ENCODE measurements around the gene MTNR1B. TPM values are rescaled to one million over a fixed set of nuclear protein-coding genes. Genes with fewer than 3 reads are reported as not detected.

MTNR1B gene
- total RNA-seq, 1 donor from 2014 or later = not detected

DNA sequence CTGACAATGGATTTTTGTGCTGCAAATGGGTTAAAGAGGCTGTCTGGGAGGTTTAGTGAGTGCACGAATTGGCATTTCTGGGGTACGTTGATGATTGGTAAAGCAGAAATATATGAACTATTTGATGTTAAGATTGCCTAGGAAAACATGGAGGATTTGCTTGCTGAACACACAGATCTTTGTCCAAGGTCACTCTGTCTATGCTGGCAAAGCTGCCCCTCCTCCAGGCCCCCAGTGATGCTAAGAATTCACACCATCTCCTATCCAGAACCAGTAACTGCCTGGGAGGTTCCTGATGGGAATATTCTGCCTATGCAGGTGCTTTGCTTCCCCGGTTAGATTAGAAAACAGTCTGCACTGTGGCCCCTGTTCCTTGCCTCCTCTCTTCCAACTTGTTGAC is 5.8 kb downstream of the MTNR1B start:
- DNase-seq (no peak), ATAC-seq (no peak)
- intact Hi-C loops (cut with micrococcal nuclease) = no loop called here

DNA sequence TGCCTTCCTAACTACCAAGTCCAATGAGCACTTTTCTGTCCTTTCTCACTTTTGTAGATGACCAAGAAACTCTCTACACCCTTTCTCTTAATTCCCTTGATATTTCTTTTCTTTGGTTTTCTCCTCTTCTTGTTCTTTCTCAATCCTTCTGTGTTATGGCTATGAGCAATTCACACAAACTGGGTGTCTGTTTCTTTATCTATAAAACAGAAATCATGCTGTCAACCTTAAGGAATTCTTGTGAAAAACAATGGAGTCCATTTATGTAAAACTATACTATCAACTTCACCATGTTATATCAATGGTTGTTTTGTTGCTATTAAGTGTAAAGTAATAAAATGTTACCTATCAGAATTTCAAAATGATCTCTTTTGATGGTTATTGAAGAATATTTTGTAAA is 7.2 kb downstream of the MTNR1B start:
- DNase-seq = no peak
- intact Hi-C loops (cut with micrococcal nuclease) = no loop called here
- no peak for ATAC-seq

DNA sequence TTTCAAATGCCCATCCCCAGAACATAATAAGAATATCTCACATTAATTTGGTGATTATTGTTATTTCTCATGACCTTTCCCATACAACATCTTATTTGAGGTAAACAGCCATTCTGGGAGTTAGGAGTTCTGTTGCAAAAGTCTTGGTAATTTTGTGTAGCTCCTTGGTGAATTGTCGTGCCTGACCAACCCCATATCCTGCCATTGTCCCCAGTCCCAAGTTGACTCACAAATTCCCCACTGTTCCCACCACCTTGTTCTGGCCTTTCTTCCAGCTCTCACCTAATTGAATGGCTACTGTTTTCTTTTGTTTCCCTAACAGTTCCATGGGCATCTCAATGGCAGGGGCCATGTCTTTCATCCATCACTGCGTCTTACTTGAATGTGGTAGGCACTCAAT is 8.0 kb downstream of the MTNR1B start:
- DNase-seq = no peak
- no peak for ATAC-seq
- intact Hi-C loops (cut with micrococcal nuclease) = no loop called here

DNA sequence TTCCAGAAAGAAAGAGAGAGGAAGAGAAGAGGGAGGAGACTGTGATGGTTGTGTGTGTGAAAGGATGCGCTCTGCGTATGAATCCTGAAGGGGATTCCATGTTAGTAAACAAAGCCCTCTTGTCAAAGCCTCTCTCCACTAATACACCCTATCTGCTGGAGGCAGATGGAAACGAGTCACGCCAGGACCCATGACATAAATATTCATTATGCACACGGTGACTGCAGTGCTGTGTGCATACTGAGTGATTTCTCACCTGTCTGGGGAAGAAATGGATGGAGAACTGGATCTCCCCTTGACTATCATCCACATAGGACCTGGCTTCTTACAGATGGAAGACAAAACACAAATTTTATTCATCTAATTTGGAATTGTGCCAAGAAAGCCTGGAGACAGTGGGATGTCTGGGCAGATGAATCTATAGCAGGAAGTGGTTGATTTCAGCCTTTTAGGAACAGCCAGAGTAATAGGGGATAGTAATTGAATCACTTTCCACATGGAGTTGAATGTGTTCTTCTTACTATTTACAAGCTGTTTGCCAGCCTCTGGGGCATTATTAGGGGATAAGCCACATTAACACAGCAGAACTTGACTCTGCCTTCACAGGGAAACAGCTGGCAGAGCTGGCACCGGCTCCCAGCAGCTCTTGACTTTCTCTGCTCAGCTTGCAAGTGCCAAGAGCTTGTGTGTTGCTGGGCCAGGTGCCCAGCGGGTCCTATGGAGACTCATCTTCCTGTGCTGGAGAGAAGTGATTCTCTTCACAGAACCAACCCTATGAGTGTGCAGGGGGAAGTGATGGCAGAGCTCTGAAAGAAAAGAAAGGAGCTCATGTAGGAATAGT is 9.0 kb downstream of the MTNR1B start:
- intact Hi-C loops (cut with micrococcal nuclease) = no loop called here
- ATAC-seq (no peak), DNase-seq (no peak)

DNA sequence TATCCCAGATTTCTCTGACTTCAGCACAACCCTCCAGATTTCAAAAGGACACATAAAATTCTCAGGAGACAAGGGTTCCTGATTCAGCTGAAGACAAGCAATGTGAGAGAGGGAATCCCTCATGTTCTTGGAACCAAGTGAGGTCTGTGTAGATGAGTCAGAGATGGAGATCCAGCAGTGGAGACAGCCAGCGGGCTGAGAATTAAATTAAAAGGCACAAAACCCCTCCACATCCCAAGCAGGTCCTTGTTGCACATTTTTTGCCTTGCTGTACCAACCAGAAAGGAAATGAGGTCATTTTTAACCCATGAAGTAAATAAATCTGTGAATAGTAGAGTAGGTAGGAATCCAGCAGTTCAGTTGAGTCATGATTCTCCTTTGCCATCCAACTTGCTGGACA is 9.7 kb downstream of the MTNR1B start:
- DNase-seq (no peak), ATAC-seq (no peak)
- intact Hi-C loops (cut with micrococcal nuclease) = no loop called here

DNA sequence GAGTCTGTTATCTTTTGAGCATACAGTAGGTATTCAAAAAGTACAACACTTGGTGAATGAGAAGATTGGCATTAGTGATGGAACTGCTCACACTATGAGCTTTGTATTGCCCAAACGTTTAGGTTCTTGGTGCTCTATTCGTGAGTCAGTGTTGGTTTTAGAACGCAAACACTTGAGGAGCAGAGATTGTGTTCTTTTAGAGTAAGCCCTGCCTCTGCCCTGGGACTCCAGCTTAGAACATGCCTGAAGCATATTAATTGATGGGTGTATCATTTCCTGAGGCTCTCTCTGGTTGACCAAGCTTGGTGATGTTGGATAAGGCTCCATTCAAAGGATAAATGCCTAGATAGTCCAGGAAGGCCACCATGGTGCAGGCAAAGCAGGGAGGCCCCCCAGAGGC is 10.9 kb downstream of the MTNR1B start:
- DNase-seq = no peak
- no peak for ATAC-seq
- intact Hi-C loops (cut with micrococcal nuclease) = no loop called here

DNA sequence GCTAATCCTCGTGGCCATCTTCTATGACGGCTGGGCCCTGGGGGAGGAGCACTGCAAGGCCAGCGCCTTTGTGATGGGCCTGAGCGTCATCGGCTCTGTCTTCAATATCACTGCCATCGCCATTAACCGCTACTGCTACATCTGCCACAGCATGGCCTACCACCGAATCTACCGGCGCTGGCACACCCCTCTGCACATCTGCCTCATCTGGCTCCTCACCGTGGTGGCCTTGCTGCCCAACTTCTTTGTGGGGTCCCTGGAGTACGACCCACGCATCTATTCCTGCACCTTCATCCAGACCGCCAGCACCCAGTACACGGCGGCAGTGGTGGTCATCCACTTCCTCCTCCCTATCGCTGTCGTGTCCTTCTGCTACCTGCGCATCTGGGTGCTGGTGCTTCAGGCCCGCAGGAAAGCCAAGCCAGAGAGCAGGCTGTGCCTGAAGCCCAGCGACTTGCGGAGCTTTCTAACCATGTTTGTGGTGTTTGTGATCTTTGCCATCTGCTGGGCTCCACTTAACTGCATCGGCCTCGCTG is 12.1 kb downstream of the MTNR1B start:
- ATAC-seq = no peak
- no peak for DNase-seq
- intact Hi-C loops (cut with micrococcal nuclease) = no loop called here

DNA sequence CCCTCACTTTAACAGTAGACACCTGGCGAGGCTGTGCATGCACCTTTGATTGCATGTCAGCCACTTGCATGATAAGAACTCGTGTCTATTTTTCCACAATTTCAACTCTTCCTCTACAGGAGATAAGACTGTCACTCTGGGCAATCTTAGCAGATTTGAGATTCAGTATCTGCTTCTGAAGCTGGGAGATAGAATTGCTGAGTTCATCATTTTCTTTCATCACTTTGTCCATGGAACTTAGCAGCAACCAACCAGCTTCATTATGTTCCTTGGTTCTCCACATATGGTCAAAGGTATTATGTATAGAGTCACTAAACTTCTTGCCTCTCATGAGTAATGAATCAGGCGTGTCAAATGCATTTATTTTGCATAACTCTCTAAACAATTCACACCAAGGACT is 17.1 kb downstream of the MTNR1B start:
- DNase-seq (no peak), ATAC-seq (no peak)
- intact Hi-C loops (cut with micrococcal nuclease) = no loop called here

DNA sequence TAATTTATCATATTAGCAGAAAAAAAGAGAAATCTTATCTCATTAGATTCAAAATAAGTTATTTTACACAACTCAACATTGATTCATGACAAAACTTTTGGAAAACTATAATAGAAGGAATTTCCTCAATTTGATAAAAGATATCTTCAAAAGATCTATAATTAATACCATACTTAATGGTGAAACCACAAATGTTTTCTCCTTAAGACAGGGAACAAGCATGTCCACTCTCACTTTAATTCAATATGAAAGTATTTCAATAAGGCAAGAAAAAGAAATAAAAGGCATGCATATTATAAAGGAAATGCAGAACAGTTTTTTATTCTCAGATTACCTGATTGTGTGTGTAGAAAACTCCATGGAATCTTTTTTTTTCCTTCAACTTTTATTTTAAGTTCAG is 23.6 kb downstream of the MTNR1B start:
- intact Hi-C loops (cut with micrococcal nuclease) = no loop called here
- no peak for ATAC-seq
- DNase-seq = no peak

DNA sequence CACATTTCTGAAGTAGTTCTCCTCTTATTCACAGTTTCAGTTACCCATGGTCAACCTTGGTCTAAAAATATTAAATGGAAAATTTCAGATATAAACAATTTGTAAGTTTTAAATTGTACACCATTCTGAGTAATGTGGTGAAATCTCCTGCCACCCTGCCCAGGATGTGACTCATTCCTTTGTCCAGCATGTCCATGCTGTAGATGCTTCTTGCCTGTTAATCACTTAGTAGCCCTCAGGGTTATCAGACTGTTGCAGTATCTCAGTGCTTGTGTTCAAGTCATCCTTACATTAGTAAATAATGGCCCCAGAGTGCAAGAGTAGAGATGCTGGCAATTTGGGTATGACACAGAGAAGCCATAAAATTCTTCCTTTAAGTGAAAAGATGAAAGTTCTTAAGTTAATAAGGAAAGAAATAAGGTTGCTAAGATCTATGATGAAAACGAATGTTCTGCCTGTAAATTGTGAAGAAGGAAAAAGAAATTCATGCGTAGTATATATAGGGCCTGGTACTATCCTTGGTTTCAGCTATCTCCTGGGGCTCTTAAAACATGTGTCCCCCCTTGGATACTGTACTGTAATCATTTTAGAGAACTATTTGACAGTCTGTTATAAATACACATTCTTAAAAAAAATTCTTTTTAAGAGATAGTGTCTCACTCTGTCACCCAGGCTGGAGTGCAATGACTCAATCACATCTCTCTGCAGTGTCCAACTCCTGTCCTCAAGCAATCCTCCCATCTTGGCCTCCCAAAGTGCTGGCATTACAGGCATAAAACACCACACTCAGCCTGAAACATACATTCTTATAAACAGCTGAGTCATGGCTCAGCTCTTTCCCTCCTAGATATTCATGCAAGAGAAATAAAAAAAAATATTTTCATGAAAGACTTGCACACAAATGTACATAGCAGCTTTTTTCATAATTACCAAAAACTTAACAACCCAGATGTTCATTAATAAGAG is 31.3 kb downstream of the MTNR1B start:
- no peak for DNase-seq
- no peak for ATAC-seq
- intact Hi-C loops (cut with micrococcal nuclease) = no loop called here

DNA sequence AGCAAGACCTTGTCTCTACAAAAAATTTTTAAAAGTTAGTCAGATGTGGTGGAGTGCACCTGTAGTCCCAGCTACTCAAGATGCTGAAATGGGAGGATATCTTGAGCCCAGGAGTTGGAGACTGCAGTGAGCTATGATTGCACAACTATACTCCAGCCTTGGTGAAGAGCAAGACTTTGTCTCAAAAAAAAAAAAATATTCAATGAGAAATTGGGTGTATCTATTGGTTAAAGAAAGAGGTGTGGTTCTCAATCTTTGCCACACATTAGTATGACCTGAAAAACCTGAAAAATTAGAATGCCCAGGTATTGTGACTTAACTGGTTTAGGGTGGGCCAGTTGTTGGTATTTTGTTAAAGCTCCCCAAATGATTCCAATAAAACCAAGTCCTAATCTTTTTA is 32.4 kb downstream of the MTNR1B start:
- no peak for ATAC-seq
- no peak for DNase-seq

DNA sequence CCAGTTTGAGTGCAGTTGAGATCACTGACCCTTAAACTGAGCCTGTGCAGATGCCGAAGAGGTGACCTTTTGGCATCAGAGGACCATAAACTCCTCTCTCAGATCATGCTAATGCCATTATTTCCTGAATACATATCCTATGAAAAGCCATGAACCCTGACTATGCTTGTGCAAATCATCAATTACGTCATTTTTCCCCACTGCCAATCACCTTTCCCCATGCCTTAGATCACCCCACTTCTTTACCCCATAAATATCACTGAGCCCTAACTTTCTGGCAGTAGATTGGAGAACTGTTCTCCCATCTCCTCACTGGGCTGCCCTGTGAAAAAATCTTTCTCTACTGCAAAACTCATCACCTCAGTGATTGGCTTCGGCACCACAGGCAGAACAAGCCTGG is 32.9 kb downstream of the MTNR1B start:
- ATAC-seq (no peak), DNase-seq (no peak)
- intact Hi-C loops (cut with micrococcal nuclease) = no loop called here

More for the DNA sequence above, 32.4 kb downstream of the MTNR1B start:
- intact Hi-C loops (cut with micrococcal nuclease) = no loop called here

DNA sequence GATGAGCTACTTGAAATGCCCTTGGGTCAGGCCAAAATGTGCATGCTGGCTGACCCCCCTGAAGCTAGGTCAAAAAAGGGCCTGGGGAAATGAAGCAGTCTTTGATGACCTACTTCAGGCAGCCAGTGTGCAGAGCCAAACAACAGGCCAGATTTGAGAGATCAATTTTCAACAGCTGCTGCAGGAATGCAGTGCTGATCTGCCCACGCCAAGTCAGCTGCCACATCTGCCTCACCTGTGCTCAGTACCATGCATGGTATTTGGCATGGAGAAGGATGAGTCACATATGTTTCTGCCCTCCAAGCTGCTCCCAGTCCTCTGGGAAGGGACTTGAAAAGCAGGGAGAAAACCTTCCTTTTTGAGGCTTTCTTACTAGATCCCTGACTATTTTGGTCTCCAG is 35.8 kb downstream of the MTNR1B start:
- intact Hi-C loops (cut with micrococcal nuclease) = no loop called here
- ATAC-seq = no peak
- no peak for DNase-seq

DNA sequence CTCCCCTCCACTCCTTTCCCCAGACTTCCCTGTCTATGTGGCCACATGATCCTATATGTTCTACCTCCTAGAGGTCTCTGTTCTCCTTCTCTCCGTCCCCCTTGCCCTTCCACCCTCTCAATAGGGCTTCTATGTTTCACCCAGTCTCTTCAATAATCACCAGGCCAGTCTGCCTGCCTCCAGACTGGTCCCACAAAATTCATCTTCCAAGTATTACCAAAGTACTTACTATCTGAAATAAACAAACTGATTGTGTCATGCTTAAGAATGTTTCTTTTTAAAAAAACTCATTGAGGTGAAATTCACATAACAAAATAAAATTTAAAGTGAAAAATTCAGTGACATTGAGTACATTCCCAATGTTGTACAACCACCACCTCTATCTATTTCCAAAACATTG is 44.2 kb downstream of the MTNR1B start:
- DNase-seq = no peak
- intact Hi-C loops (cut with micrococcal nuclease) = no loop called here
- ATAC-seq = no peak

DNA sequence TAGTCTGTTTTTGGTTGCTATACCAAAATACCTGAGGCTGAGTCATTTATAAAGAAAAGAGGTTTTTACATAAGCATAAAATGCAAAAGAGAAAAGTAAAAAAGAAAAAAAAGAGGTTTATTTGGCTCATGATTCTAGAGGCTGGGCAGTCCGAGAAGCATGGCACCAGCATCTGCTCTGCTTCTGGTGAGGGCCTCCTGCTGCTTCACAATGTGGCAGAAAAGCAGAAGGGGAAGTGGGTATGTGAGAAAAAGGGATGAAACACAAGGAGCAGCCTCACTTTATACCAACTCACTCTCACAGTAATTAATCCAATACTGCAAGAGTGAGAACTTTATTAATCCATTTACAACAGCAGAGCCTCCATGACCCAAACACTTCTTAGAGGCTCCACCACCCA is 47.1 kb downstream of the MTNR1B start:
- ATAC-seq (no peak), DNase-seq (no peak)
- intact Hi-C loops (cut with micrococcal nuclease) = no loop called here

DNA sequence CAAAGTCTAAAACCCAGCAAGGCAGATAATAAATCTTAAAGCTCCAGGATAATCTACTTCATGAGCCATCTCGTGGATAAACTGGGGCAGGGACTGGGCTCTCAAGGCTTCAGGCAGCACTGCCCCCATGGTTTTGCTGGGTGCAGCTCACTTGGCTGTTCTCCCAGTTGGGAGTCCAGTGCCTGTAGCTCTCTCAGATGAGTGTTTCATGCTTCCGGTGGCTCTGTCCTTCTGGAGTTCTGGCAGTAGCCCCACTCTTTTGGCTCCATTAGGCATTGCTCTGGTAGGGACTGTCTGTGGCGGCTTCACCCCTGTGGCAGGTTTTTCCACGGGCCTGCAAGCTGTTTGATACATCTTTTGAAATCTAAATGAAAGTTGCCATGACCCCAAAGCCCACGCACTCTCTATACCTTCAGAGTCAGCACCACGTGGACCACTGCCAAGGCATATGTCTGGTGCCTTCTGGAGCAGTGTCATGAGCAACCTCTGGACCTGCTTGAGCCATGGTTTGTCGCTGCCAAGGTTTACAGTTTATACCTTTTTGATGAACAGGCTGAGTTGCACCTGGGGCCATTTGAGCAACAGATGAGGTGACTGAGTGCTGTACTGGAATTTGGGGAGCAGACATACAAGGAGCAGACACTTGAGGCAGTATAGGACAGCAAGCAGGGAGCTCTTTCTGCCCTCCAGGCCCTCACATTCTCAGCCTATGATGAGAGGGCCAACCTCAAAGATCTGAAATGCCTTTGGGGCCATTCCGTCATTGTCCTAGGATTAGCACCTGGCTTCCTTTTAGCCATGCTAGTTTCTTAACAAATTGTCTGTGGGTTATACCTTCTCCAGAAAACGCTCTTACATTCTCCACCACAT is 48.6 kb downstream of the MTNR1B start:
- no peak for DNase-seq
- intact Hi-C loops (cut with micrococcal nuclease) = no loop called here
- ATAC-seq = no peak

DNA sequence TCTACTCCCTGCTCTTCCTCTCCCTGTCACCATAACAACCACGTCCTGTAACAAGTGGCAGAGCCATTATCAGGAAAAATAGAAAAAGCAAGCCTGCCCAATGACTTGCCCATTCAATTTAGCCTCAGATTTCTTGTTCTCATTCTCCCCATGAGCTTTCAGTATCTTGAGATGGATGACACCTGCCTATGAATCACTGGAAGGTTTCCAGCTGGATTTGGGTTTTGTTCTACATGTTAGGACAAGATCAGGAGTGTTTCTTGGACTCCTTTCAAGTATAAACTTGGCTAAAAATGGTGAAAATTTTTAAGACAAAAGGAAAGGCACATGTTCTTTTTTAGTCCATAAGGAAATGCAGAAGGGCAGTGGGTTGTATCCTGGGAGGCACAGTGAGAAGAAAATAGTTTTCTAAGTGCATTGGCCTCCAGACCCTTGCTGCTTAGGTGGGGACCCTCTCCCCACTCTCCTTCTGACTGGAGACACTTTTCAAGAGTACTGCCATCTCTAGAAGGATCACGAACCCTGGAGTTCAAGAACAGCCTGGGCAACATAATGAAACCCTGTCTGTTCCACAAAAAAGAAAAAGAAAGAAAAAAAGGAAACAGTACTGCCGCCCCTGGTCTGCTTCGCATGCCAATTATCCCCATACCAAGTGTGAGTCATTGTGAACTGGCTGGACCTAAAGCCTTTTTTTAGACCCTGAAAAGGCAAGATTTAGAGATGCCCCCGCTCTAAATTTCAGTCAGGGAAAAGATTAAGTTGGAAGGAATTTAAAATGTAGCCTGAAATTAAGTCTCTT is 51.0 kb downstream of the MTNR1B start:
- DNase-seq = no peak
- ATAC-seq = no peak
- intact Hi-C loops (cut with micrococcal nuclease) = no loop called here

DNA sequence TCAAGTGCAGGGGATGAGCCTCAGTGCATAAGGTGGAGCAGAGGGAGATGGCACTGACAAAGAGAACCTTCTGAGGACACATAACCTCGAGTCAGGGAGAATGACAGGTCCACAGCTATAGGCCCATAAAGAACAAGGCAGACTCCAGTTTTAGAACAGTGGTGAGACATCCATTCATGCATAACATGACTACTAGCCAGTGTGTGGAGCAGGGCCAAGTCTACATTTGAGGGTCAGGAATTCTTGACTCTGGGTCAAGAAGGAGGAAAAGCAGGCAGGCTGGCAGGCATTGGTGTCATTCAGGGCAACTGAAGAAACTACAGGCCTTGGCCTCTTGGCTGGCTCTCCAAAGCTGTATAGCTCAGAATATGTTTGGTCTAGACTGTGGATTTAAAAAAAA is 54.9 kb downstream of the MTNR1B start:
- ATAC-seq (no peak), DNase-seq (no peak)
- intact Hi-C loops (cut with micrococcal nuclease) = no loop called here

Data from left ventricle myocardium superior (tissue), 1 donor.